ENCODE measurements around the gene KRTAP4-4.
"Not testable (repeated sequence)": the region's sequence is repeated elsewhere in the genome, so short reads cannot be mapped to it uniquely, and the experiment has no call there.

KRTAP4-4 gene

DNA sequence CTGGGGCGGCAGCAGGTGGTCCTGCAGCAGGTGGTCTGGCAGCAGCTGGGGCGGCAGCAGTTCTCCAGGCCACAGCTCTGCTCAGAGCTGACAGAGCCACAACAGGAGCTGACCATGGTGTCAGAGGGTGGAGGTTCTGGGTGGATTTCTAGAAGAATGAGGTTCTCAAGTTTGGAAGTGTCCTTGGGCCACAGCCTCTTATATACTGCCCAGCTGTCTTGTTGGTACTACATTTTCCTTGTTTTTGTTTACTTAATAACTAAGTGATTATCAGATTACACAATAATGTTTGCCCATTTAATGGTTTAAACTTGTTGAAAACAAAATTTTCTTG is 10.9 kb downstream of the KRTAP4-4 start, which contains the start of gene KRTAP4-5:
Gene KRTAP4-5 (minus strand): TSS at position 174 of the 334 bp plus-strand sequence. CDS start 58 bp downstream, at position 116.
- no peak for TF ChIP-seq ZNF776 (tag by site-specific recombination; IDR thresholded peaks at IDR 0.05; ENCODE audit: borderline replicate concordance)
- TF ChIP-seq, protein P1, sequence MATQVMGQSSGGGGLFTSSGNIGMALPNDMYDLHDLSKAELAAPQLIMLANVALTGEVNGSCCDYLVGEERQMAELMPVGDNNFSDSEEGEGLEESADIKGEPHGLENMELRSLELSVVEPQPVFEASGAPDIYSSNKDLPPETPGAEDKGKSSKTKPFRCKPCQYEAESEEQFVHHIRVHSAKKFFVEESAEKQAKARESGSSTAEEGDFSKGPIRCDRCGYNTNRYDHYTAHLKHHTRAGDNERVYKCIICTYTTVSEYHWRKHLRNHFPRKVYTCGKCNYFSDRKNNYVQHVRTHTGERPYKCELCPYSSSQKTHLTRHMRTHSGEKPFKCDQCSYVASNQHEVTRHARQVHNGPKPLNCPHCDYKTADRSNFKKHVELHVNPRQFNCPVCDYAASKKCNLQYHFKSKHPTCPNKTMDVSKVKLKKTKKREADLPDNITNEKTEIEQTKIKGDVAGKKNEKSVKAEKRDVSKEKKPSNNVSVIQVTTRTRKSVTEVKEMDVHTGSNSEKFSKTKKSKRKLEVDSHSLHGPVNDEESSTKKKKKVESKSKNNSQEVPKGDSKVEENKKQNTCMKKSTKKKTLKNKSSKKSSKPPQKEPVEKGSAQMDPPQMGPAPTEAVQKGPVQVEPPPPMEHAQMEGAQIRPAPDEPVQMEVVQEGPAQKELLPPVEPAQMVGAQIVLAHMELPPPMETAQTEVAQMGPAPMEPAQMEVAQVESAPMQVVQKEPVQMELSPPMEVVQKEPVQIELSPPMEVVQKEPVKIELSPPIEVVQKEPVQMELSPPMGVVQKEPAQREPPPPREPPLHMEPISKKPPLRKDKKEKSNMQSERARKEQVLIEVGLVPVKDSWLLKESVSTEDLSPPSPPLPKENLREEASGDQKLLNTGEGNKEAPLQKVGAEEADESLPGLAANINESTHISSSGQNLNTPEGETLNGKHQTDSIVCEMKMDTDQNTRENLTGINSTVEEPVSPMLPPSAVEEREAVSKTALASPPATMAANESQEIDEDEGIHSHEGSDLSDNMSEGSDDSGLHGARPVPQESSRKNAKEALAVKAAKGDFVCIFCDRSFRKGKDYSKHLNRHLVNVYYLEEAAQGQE (tag by site-specific recombination; IDR thresholded peaks at IDR 0.05): peak; percentile 74
- TF ChIP-seq ZIC2 (tag by site-specific recombination; IDR thresholded peaks at IDR 0.05): 0 out of 2 replicates have a peak, but pooled peaks have one; percentile 5
- 0 out of 2 replicates have a peak, but pooled peaks have one; percentile 12 for TF ChIP-seq SCRT1 (tag by site-specific recombination; IDR thresholded peaks at IDR 0.05; ENCODE audit: borderline replicate concordance)
- peak; percentile 56 for TF ChIP-seq SCRT2 (tag by site-specific recombination; IDR thresholded peaks at IDR 0.05)
- ChIA-PET POLR2A (no interaction called here), CTCF (no interaction called here)
- H3K27ac ChIP-seq (ENCODE audit: extremely low read depth, low read depth, low read length): no peak within 1 kb of the TSS
- H3K4me3 ChIP-seq (ENCODE audit: low read depth, low read length): no peak within 1 kb of the TSS
- no peaks in the 10 kb centered on the region for H3K4me1 ChIP-seq (ENCODE audit: control insufficient read depth, insufficient read depth, low read length)
- no peaks in the 10 kb centered on the region for H3K9me3 ChIP-seq (ENCODE audit: control insufficient read depth, insufficient read depth, low read depth, low read length)
- H3K36me3 ChIP-seq (ENCODE audit: control insufficient read depth in 2 of 2, insufficient read depth in 1 of 2, low read length in 2 of 2): no peaks in the 10 kb centered on the region

DNA sequence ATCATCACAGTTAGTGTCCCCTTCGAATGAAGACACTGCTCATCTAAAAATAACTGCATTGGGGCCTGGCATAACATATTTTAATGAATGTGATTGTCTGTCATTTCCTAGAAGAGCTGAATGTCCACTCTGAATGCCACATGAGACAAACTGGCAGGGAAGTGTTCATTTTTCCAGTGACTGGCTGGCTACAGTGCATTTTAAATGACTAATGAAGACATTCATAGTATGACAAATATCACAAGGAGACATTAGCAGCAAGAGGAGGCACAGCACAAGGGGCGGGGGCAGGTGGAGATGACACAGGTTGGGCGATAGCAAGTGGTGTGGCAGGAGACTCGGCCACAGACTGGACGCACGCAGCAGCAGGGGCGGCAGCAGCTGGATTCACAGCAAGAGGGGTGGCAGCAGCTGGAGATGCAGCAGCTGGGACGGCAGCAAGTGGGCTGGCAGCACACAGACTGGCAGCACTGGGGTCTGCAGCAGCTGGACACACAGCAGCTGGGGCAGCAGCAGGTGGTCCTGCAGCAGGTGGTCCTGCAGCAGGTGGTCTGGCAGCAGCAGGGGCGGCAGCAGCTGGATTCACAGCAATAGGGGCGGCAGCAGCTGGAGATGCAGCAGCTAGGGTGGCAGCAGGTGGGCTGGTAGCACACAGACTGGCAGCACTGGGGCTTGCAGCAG is 11.4 kb downstream of the KRTAP4-4 start:
- H3K4me1 ChIP-seq (ENCODE audit: control insufficient read depth, insufficient read depth, low read length); CTCF ChIA-PET; H3K4me3 ChIP-seq (ENCODE audit: low read depth, low read length); H3K27ac ChIP-seq (ENCODE audit: extremely low read depth, low read depth, low read length); POLR2A ChIA-PET; H3K9me3 ChIP-seq (ENCODE audit: control insufficient read depth, insufficient read depth, low read depth, low read length); H3K36me3 ChIP-seq (ENCODE audit: control insufficient read depth in 2 of 2, insufficient read depth in 1 of 2, low read length in 2 of 2): not testable (repeated sequence)
- TF ChIP-seq ZIC2 (tag by site-specific recombination; IDR thresholded peaks at IDR 0.05) (peak; percentile 84), SCRT2 (tag by site-specific recombination; IDR thresholded peaks at IDR 0.05) (peak; percentile 86), SCRT1 (tag by site-specific recombination; IDR thresholded peaks at IDR 0.05; ENCODE audit: borderline replicate concordance) (peak; percentile 95)

DNA sequence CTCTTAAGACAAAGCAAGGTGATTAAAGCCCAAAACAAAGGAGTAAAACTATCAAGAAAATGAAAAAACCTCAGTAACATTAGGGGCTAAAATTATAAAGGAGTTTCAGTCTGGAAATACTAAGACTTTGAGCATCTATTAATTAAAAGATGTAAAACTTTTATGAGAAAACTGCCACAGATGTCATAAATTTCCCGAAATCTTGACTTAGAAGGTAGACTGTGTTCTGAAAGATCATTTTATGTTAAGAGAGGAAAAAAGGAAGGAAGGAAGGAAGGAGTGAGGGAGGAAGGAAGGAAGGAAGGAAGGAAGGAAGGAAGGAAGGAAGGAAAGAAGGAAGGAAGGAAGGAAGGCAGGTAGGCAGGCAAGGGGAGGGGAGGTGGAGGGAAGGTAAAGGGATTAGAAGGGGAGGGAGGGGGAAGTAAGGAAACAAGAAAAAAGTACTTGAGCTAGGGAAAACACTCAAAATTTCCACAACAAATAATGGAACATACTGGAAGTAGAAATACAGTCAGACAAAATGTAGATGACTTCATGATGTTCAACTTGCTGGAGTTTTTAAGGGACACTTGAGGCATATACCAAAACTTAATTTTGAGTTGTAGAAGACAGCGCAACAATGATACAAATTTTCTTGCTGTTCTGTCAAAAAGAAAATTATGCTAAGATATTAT is 12.9 kb downstream of the KRTAP4-4 start:
- POLR2A ChIA-PET: no interaction called here
- TF ChIP-seq ZNF426 (tag by site-specific recombination; IDR thresholded peaks at IDR 0.05) (no peak), ZNF366 (tag by site-specific recombination; conservative IDR thresholded peaks at IDR 0.05) (peak; percentile 68)
- no peak overlapping the region for H3K27ac ChIP-seq (ENCODE audit: extremely low read depth, low read depth, low read length)
- H3K9me3 ChIP-seq (ENCODE audit: control insufficient read depth, insufficient read depth, low read depth, low read length): no peaks in the 10 kb centered on the region
- CTCF ChIA-PET: interaction anchor here (0.7 to 1.5 kb wide), 5 partner anchors 12 to 518 kb away, joined by 3 to 4 read pairs (median 3); no protein-coding TSS in a partner anchor
- no peaks in the 10 kb centered on the region for H3K36me3 ChIP-seq (ENCODE audit: control insufficient read depth in 2 of 2, insufficient read depth in 1 of 2, low read length in 2 of 2)
- H3K4me3 ChIP-seq (ENCODE audit: low read depth, low read length): no peak overlapping the region
- H3K4me1 ChIP-seq (ENCODE audit: control insufficient read depth, insufficient read depth, low read length): no peaks in the 10 kb centered on the region

DNA sequence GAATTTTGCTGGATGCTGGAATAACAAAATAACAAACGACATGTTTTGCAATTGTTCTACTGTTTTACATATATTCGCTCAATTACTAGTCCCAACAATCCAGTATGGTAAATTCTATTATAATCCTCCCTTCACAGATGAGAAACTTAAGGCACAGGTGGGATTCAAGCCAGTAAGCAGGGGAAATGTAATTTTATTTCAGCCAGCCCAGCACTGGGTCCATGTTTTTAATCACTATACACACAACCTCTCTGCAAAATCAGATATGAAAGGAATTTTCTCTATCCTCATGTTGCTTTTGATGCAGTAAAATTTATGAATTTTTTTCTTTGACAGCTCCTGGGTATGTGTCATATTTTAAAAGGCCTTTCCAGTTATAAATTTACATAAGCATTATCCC is 15.3 kb downstream of the KRTAP4-4 start:
- Histone ChIP-seq H3K27ac (ENCODE audit: extremely low read depth, low read depth, low read length) (no peak overlapping the region), H3K36me3 (ENCODE audit: control insufficient read depth in 2 of 2, insufficient read depth in 1 of 2, low read length in 2 of 2) (no peaks in the 10 kb centered on the region), H3K4me3 (ENCODE audit: low read depth, low read length) (no peak overlapping the region), H3K4me1 (ENCODE audit: control insufficient read depth, insufficient read depth, low read length) (no peaks in the 10 kb centered on the region), H3K9me3 (ENCODE audit: control insufficient read depth, insufficient read depth, low read depth, low read length) (no peaks in the 10 kb centered on the region)
- ChIA-PET CTCF (no interaction called here), POLR2A (no interaction called here)
- TF ChIP-seq, protein P2, sequence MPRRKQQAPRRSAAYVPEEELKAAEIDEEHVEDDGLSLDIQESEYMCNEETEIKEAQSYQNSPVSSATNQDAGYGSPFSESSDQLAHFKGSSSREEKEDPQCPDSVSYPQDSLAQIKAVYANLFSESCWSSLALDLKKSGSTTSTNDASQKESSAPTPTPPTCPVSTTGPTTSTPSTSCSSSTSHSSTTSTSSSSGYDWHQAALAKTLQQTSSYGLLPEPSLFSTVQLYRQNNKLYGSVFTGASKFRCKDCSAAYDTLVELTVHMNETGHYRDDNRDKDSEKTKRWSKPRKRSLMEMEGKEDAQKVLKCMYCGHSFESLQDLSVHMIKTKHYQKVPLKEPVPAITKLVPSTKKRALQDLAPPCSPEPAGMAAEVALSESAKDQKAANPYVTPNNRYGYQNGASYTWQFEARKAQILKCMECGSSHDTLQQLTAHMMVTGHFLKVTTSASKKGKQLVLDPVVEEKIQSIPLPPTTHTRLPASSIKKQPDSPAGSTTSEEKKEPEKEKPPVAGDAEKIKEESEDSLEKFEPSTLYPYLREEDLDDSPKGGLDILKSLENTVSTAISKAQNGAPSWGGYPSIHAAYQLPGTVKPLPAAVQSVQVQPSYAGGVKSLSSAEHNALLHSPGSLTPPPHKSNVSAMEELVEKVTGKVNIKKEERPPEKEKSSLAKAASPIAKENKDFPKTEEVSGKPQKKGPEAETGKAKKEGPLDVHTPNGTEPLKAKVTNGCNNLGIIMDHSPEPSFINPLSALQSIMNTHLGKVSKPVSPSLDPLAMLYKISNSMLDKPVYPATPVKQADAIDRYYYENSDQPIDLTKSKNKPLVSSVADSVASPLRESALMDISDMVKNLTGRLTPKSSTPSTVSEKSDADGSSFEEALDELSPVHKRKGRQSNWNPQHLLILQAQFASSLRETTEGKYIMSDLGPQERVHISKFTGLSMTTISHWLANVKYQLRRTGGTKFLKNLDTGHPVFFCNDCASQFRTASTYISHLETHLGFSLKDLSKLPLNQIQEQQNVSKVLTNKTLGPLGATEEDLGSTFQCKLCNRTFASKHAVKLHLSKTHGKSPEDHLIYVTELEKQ (tag by site-specific recombination; IDR thresholded peaks at IDR 0.05; ENCODE audit: borderline replicate concordance): no peak
- TF ChIP-seq ZNF16 (tag by site-specific recombination; IDR thresholded peaks at IDR 0.05; ENCODE audit: low read depth) (no peak), ZNF391 (tag by site-specific recombination; IDR thresholded peaks at IDR 0.05; ENCODE audit: borderline replicate concordance, low read depth) (no peak), ZNF423 (tag by site-specific recombination; IDR thresholded peaks at IDR 0.05) (no peak), ZNF776 (tag by site-specific recombination; IDR thresholded peaks at IDR 0.05; ENCODE audit: borderline replicate concordance) (no peak), ZNF175 (tag by site-specific recombination; IDR thresholded peaks at IDR 0.05) (no peak)
- TF ChIP-seq, protein P3, sequence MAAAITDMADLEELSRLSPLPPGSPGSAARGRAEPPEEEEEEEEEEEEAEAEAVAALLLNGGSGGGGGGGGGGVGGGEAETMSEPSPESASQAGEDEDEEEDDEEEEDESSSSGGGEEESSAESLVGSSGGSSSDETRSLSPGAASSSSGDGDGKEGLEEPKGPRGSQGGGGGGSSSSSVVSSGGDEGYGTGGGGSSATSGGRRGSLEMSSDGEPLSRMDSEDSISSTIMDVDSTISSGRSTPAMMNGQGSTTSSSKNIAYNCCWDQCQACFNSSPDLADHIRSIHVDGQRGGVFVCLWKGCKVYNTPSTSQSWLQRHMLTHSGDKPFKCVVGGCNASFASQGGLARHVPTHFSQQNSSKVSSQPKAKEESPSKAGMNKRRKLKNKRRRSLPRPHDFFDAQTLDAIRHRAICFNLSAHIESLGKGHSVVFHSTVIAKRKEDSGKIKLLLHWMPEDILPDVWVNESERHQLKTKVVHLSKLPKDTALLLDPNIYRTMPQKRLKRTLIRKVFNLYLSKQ (tag by site-specific recombination; IDR thresholded peaks at IDR 0.05; ENCODE audit: borderline replicate concordance): no peak

Measured in HEK293 (cell line).